ENCODE results near the gene SPG7. TPM values are rescaled to one million over a fixed set of nuclear protein-coding genes. Genes with fewer than 3 reads are reported as not detected.

Gene SPG7
- total RNA-seq, 1 donor from 2014 or later: 166 TPM

GRCh38 chr16:89548344-89549006 lies 40.3 kb downstream of the SPG7 start:
- Mint-ChIP-seq H3K4me1 (ENCODE audit: low read depth, unreplicated experiment) (peaks cover 6% of the 10 kb centered on the region), H3K27me3 (ENCODE audit: unreplicated experiment) (peaks cover 1% of the 10 kb centered on the region), H3K4me3 (ENCODE audit: unreplicated experiment) (no peak overlapping the region), H3K9me3 (ENCODE audit: unreplicated experiment) (peaks cover 6% of the 10 kb centered on the region), H3K36me3 (ENCODE audit: unreplicated experiment) (no peaks in the 10 kb centered on the region), H3K27ac (ENCODE audit: unreplicated experiment) (no peak overlapping the region)
- no peak for DNase-seq
- TF ChIP-seq, protein P1, sequence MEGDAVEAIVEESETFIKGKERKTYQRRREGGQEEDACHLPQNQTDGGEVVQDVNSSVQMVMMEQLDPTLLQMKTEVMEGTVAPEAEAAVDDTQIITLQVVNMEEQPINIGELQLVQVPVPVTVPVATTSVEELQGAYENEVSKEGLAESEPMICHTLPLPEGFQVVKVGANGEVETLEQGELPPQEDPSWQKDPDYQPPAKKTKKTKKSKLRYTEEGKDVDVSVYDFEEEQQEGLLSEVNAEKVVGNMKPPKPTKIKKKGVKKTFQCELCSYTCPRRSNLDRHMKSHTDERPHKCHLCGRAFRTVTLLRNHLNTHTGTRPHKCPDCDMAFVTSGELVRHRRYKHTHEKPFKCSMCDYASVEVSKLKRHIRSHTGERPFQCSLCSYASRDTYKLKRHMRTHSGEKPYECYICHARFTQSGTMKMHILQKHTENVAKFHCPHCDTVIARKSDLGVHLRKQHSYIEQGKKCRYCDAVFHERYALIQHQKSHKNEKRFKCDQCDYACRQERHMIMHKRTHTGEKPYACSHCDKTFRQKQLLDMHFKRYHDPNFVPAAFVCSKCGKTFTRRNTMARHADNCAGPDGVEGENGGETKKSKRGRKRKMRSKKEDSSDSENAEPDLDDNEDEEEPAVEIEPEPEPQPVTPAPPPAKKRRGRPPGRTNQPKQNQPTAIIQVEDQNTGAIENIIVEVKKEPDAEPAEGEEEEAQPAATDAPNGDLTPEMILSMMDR (IDR thresholded peaks at IDR 0.05; ENCODE audit: partially characterized antibody, unreplicated experiment): no peak

- Mint-ChIP-seq H3K4me3 (ENCODE audit: unreplicated experiment) (no peak overlapping the region), H3K9me3 (ENCODE audit: unreplicated experiment) (peaks cover 6% of the 10 kb centered on the region), H3K27ac (ENCODE audit: unreplicated experiment) (no peak overlapping the region), H3K4me1 (ENCODE audit: low read depth, unreplicated experiment) (peaks cover 6% of the 10 kb centered on the region), H3K27me3 (ENCODE audit: unreplicated experiment) (peaks cover 1% of the 10 kb centered on the region), H3K36me3 (ENCODE audit: unreplicated experiment) (no peaks in the 10 kb centered on the region)
- DNase-seq: no peak
- TF ChIP-seq, protein P1 (IDR thresholded peaks at IDR 0.05; ENCODE audit: partially characterized antibody, unreplicated experiment): no peak
These were observed 41.0 kb downstream of the SPG7 start for GRCh38 chr16:89549007-89549700.

GRCh38 chr16:89550421-89551007 lies 42.3 kb downstream of the SPG7 start:
- no peaks in the 10 kb centered on the region for H3K36me3 Mint-ChIP-seq (ENCODE audit: unreplicated experiment)
- no peak overlapping the region for H3K4me3 Mint-ChIP-seq (ENCODE audit: unreplicated experiment)

GRCh38 chr16:89552329-89552728 lies 44.1 kb downstream of the SPG7 start:
- no peak overlapping the region for H3K4me3 Mint-ChIP-seq (ENCODE audit: unreplicated experiment)
- no peak overlapping the region for H3K27ac Mint-ChIP-seq (ENCODE audit: unreplicated experiment)
- TF ChIP-seq, protein P1 (IDR thresholded peaks at IDR 0.05; ENCODE audit: partially characterized antibody, unreplicated experiment): no peak
- DNase-seq: no peak
- peaks cover 6% of the 10 kb centered on the region for H3K4me1 Mint-ChIP-seq (ENCODE audit: low read depth, unreplicated experiment)
- H3K9me3 Mint-ChIP-seq (ENCODE audit: unreplicated experiment): peaks cover 8% of the 10 kb centered on the region
- H3K27me3 Mint-ChIP-seq (ENCODE audit: unreplicated experiment): peaks cover 1% of the 10 kb centered on the region
- no peaks in the 10 kb centered on the region for H3K36me3 Mint-ChIP-seq (ENCODE audit: unreplicated experiment)

More at GRCh38 chr16:89550421-89551007, 42.3 kb downstream of the SPG7 start:
- Mint-ChIP-seq H3K27me3 (ENCODE audit: unreplicated experiment) (peaks cover 1% of the 10 kb centered on the region), H3K4me1 (ENCODE audit: low read depth, unreplicated experiment) (peaks cover 6% of the 10 kb centered on the region), H3K27ac (ENCODE audit: unreplicated experiment) (no peak overlapping the region), H3K9me3 (ENCODE audit: unreplicated experiment) (peaks cover 6% of the 10 kb centered on the region)
- DNase-seq: no peak
- TF ChIP-seq, protein P1 (IDR thresholded peaks at IDR 0.05; ENCODE audit: partially characterized antibody, unreplicated experiment): no peak

GRCh38 chr16:89552913-89553312 lies 44.7 kb downstream of the SPG7 start:
- Mint-ChIP-seq H3K27ac (ENCODE audit: unreplicated experiment) (peak overlapping the region; percentile 48), H3K9me3 (ENCODE audit: unreplicated experiment) (peaks cover 8% of the 10 kb centered on the region), H3K4me1 (ENCODE audit: low read depth, unreplicated experiment) (peaks cover 6% of the 10 kb centered on the region), H3K4me3 (ENCODE audit: unreplicated experiment) (no peak overlapping the region), H3K36me3 (ENCODE audit: unreplicated experiment) (no peaks in the 10 kb centered on the region), H3K27me3 (ENCODE audit: unreplicated experiment) (peaks cover 1% of the 10 kb centered on the region)
- TF ChIP-seq, protein P1 (IDR thresholded peaks at IDR 0.05; ENCODE audit: partially characterized antibody, unreplicated experiment): no peak
- no peak for DNase-seq
